GM19099 (cell line): Measurements from ENCODE around the gene AAR2.

Experiments used
- POLR2A ChIP-seq: IDR thresholded peaks from 3 replicates; pipeline ENCODE4 v1.6.1; 2011; ENCODE audit warnings: low read depth; ENCODE audit not compliant: insufficient read length; ENCODE audit errors: extremely low read depth

The AAR2 gene, protein sequence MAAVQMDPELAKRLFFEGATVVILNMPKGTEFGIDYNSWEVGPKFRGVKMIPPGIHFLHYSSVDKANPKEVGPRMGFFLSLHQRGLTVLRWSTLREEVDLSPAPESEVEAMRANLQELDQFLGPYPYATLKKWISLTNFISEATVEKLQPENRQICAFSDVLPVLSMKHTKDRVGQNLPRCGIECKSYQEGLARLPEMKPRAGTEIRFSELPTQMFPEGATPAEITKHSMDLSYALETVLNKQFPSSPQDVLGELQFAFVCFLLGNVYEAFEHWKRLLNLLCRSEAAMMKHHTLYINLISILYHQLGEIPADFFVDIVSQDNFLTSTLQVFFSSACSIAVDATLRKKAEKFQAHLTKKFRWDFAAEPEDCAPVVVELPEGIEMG

DNA sequence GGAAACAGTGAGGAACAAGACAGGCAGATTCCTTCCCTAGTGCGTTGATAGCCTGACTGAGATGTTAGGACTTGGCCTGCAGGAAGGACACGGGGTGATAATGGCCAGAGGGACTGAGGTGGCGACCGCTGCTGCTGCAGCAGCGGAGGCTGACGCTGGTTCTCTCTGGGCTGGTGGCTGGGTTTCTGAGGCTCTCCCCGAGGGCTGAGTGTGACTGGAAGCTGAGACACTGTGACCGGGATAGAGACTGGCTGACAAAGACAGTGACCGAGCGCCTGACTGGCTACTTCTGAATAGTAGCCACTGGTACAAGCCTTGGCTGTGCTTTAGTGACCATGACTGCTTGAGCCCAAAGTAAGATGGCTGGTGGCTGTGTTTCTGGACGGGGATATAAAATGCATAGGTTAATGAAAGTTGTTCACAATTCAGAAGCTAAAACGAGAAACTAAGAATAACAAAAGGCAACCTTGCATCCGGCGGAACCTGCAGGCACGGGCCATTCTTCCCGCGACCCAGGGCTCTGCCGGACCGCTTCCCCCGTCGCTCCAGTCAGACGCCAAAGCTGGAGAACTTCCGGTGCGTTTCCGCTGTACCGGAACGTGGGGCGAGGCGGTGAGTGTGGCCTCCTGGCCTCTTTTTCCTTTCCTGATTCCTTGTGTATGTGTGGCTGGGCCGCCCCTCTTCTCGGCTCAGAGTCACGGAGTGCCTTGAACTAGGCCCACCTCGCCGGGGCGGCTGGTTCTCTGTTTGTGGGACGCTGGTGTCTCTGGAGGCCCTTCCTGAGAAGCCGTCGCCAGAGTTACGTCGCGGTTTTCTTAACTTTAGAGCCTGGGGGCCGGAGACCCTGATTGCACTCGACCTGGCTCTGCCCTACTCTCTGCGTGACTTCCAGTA is at the start of gene AAR2:
Gene AAR2 (plus strand): TSS at position 587 of the 894 bp plus-strand sequence. CDS start 3,391 bp downstream, outside the sequence.
- peak; percentile 86 for TF ChIP-seq POLR2A

DNA sequence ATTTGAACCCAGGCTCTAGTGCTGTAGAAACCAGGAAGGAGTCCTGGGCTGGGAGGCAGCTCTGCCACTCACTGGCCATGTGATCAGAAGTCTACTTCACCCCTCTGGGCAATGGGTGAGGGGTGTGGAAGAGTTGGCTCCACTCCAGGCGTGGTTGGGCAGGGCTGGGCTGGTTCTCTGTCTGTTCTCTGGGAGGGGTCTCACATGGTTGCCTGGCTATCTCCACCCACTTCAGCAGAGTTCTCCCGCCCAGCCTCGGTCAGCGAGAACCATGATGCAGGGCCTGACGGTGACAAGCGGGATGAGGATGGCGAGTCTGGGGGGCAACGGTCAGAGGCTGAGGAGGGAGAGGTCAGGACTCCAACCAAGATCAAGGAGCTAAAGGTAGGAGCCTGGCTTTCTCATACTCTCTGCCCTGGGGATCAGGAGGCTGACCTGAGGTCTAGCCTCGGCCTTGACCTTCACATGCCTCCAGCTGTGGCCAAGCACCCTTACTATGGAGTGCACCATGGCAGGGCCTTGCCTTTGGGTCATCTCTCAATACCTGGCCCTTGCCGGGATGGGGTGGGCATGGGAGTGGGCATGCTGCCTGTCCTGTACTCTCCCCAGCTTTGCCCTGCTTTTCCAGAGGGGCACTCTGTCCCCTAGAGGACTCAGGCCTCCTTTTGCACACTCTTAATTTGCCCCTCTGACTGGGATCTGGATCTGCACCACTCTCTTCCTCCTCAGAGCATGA is 42.1 kb upstream of the AAR2 start:
- no peak for TF ChIP-seq POLR2A

DNA sequence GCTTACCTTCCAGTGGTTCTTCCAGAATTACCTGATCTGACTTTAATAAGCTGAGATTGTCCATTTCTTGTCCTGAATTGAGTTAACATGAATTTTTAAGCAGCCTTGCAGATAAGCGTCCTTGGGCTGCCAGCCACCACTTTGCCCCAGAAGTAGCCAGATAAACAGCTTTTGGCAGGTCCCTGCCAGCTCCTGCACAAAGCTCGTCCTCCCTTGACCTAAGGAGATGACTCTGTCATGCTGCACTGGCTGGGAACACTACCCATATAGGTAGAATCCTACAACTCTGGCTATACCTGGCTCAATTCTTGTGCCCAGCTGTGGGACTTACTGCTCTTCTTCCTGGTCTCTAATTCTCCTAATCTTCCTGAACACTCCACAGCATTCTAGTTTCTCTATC is 39.6 kb upstream of the AAR2 start:
- no peak for TF ChIP-seq POLR2A

DNA sequence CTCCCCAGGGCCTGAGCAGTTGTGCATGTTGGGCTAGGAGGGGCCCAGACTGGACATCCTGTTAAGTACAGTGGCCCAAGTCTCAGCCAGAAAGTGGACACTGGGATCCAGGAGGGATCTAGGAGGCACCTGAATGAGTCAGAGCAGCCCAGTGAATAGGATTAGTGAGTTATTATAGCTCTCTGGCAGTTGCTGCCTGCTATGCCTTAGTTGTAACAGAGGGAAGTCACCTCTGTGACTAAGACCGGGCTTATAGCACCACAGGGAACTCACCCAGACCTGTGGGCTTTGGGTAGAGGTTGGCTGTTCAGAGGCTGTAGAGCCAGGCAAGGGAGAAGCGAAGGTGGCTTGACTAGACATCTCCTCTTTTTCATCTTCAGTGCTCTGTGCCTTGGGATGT is 39.0 kb upstream of the AAR2 start:
- TF ChIP-seq POLR2A: no peak

DNA sequence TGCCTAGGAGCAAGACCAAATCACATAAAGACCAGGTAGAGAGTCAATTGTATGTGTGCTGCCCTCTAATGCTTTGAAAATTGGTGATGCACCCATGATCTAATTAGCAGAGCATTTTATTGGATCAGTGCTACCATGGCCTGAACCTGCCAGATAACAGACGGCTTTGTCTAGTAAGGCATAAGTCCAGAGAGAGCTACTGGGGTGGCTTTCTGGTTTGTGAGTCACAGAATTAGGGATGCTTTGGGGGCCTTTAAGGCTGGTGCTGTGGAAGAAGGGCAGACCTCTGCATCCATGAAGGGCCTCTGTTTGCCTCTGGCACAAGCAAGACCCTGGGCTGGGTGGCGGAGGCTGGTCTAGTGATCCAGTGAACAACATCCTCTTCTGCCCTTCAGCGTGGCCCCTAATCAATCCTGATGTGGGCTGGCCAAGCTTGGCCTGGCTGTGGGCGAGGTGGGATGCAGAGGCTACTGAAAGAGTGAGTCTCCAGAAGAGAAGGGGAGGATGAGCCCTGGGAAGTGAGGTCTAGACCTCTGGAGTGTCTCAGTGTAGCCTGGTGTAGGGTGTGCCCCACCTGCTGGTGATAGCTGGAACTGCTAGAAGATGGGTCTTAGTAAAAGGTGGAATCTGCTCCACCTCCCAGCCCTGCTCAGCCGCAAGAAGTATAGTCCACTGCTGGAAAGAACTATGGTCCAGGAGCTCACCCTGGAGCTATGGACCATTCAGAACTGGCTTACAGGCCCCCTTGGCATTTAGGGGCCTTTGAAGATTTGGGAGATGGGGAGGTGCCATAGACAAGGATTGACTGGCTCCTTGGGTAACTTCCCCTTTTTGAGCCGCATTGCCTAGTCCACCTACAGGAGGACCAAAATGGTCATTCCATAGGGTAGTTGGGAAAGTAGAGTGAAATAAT is 36.7 kb upstream of the AAR2 start:
- no peak for TF ChIP-seq POLR2A

DNA sequence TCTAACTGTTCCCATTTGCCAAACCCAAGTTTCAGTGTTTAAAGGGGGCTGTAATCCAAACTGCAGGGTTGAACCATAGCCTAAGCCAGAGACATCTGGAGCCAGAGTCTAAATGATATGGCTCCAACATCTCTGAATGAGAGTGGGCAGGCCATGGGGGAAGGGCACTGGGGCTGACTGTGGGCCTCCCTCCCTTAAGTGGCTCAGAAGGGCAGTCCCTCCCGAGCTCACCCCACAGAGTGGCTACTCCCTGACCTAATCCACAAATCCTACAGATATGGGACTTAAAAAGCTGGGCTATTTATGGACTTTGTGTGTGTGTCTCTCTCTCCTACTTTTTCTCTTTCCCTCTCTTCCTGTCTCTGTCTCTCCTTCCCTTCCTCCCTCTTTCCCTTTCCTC is 35.8 kb upstream of the AAR2 start:
- no peak for TF ChIP-seq POLR2A

DNA sequence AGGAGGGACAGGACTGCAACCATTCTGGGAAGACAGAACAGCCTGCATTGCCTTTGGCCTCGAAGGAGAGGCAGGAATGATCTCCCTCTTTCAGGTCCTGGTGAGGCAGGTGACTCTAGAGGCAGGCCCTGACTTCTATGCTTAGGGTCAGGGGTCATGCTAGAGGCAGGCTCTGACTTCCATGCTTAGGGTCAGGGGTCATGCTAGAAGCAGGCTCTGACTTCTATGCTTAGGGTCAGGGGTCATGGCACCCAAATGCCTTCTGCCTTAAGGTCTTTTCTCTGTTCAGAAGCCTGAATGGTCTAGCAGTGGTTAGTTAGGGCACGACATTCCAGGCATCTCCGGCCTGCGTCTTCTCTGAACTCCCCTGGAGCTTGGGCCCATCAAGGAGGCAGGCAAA is 35.1 kb upstream of the AAR2 start:
- no peak for TF ChIP-seq POLR2A

DNA sequence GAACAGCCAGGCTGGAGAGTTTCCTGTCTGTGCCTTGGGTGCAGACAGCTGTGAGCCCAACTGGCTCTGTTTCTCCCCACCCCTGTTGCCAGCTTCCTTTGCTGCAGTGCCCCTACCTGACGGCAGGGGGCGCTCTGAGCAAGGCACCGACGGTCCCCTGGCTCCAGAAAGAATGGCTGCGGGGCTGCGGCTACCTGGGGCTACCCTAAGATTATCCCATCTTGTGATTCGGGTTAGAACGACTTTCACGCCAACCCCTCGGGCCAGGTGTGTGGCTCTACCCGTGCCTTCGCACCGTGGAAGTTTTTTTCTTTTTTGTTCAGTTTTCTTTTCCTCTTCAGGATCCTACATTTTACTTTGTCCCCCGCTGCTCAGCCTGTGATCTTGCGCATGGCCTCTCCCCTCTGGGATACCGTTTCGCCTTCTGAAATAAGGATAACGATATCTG is 33.4 kb upstream of the AAR2 start:
- TF ChIP-seq POLR2A: no peak

DNA sequence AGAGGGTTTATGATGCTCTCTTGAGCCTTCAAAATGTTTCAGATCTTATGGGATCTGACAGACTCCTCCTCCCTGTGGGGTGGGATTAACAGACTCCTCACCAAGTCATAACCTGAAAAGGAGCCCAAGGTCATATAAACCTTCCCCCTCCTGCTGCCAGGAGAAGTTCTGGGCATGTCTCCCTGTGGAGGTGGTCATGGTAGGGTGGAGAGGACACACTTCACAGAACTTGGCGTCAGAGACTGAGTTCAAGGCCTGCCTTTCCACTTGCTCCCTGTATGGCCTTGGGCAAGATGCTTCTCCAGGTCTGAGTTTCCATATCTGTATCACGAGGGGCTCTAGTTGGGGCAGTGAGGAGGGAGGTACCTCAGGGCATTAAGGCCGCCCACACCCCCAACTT is 32.4 kb upstream of the AAR2 start:
- no peak for TF ChIP-seq POLR2A

DNA sequence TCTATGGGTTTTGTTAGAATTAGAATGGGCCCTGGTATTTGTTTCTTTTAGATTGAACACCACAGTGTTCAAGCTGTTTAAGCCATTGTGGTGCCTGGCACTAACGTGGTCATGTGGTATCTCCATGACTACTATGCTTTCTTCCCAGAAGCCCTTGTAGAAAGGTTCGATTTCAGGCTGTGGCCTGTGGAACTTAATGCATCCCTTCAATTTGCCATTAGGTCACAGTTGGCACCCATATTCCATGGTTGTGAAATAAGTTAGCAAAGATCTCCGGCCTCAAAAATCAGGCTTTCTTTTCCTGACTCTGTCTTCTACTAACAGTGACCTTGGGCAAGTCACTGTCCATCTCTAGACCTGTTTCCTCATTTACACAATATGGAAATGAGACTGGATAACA is 31.3 kb upstream of the AAR2 start:
- no peak for TF ChIP-seq POLR2A

DNA sequence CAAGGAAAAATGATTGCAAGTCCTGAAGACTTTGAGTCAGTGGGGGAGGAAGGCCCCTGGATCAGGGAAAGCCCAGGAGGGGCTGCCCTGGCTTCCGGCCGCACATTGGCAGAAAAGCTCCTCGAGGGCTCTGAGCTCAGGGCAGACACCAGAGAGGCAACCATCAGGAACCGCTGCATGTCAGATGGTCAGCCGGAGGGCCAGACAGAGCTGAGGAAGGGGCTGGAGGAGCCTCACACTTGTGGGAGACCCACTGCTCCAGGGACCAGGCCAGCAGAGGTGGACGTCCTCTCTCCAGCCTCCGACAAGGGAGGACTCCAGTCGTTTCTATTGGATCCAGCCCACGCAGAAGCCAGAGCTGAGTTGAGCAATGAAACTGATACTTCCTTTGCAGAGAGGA is 30.2 kb upstream of the AAR2 start:
- TF ChIP-seq POLR2A: no peak

DNA sequence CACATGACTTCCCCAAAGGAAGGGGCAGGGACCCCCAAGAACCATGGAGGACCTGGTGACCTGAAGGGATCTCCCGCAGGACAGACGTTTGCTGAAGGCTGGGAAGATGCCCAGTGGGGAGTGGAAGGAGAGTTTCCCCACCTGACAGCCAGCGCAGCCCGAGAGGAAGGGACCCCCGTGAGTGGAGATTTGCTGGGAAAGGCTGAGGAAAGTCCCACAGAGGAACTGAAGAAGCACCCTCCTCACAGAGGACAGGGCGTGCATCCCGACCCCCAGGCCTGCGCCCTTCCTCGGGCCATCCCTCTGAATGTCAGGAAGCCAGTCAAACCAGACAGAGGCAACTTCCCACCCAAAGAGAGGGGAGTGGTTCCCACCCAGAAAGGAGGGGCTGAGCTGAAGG is 29.6 kb upstream of the AAR2 start:
- no peak for TF ChIP-seq POLR2A

DNA sequence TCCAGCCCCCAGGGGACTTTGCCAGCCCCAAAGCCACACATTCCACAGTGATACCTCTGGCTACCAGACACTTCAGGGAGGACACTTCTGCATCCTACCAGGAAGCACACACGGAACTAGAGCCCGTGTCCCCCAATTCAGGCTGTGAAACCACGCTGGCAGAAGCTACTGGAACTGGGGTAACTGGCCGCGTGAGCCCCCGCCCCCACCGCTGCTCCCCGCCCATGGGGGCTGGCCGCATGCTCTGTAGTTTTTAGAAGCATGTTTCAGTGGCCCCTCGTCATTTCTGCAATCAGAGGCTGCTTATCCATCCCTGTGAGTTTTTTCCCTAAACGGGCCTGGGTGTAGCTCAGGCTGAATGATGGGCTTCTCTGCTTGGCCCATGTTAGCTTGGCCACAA is 28.7 kb upstream of the AAR2 start:
- no peak for TF ChIP-seq POLR2A

DNA sequence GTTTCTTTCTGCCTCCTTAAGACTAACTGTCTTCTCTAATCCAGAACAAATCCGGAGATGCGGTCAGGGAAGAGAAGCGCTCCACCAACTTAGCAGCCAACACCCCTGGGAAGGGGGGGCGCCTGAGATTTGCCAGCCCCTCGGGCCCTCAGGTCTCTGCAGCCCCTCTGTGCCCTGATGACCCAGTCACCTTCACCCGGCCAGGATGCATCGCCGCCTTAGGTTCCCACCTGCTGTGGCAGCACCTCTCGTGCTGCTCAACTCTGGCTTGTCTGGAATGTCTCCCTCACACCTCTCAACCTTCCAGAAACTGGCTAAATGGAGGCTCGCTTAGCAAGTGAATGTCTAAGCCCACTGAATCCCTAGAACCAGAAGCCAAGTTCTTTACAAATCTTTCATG is 28.0 kb upstream of the AAR2 start:
- no peak for TF ChIP-seq POLR2A
